Suprapubic skin (tissue), 4 donors: ENCODE data around the gene ATP5IF1. TPM values are rescaled to one million over a fixed set of nuclear protein-coding genes. Genes with fewer than 3 reads are reported as not detected.

ENCODE experiments used
- DNase-seq, 2 donors: peaks; one replicate each; pipeline ENCODE4 v3.0.0-alpha.2; 2019; ENCODE audit warnings: low spot score in 2 of 2
- H3K27ac ChIP-seq: fragments of 200-600 bp; sonication (generic); one replicate; pipeline ENCODE4 v1.5.1; 2019
- H3K27me3 ChIP-seq: fragments of 200-600 bp; sonication (generic); one replicate; pipeline ENCODE4 v1.5.1; 2019
- H3K36me3 ChIP-seq: fragments of 200-600 bp; sonication (generic); one replicate; pipeline ENCODE4 v1.5.1; 2019
- H3K4me1 ChIP-seq: fragments of 200-600 bp; sonication (generic); one replicate; pipeline ENCODE4 v1.5.1; 2019
- H3K4me3 ChIP-seq: fragments of 200-600 bp; sonication (generic); one replicate; pipeline ENCODE4 v1.5.1; 2019; ENCODE audit warnings: mild to moderate bottlenecking
- H3K9me3 ChIP-seq: fragments of 200-600 bp; sonication (generic); one replicate; pipeline ENCODE4 v1.5.1; 2019
- POLR2A ChIP-seq, 2 donors: fragments of 450-650 bp; IDR thresholded peaks; one replicate each; pipeline ENCODE4 v1.6.1; 2017; ENCODE audit warnings: antibody characterized with exemption in 2 of 2, mild to moderate bottlenecking in 2 of 2, moderate library complexity in 2 of 2
- POLR2AphosphoS5 ChIP-seq, 3 donors: sonication (generic); formaldehyde crosslinking; IDR thresholded peaks; one replicate each; pipeline ENCODE4 v1.6.1; 2017; ENCODE audit warnings: antibody characterized with exemption in 3 of 3
- WGBS: methylation state at CpG from one replicate; pipeline ENCODE4 v1.1.5; 2018; 5-methylcytosine and 5-hydroxymethylcytosine counted together
- total RNA-seq, 4 donors: library from RNA; depleted of rRNA; stranded (reverse); fragments of >200 nt; gene quantifications; one replicate each; pipeline ENCODE4 v1.1.0, GENCODE V29; 2016

ATP5IF1 gene
- total RNA-seq, 4 donors from 2014 or later: 195 to 277 (median 229) TPM

- Histone ChIP-seq H3K36me3 (peaks cover 47% of the 10 kb centered on the region), H3K27ac (no peak overlapping the region), H3K9me3 (no peaks in the 10 kb centered on the region), H3K4me3 (no peak overlapping the region), H3K4me1 (peaks cover 3% of the 10 kb centered on the region), H3K27me3 (no peaks in the 10 kb centered on the region)
- TF ChIP-seq POLR2AphosphoS5 (IDR thresholded peaks at IDR 0.05) (no peak), POLR2A (IDR thresholded peaks at IDR 0.05) (no peak)
- WGBS: 78% methylated on average over 11 of the region's 14 CpGs
- DNase-seq: no peak
Measured at GRCh38 chr1:28282426-28283407, 46.8 kb downstream of the ATP5IF1 start.

- TF ChIP-seq POLR2A (IDR thresholded peaks at IDR 0.05): no peak
- Histone ChIP-seq H3K4me1 (peaks cover 3% of the 10 kb centered on the region), H3K27me3 (no peaks in the 10 kb centered on the region), H3K9me3 (no peaks in the 10 kb centered on the region), H3K4me3 (no peak overlapping the region), H3K36me3 (peaks cover 13% of the 10 kb centered on the region), H3K27ac (no peak overlapping the region)
- DNase-seq: no peak
- WGBS: 58% methylated on average over 2 of the region's 2 CpGs
Measured at GRCh38 chr1:28286111-28286510, 50.2 kb downstream of the ATP5IF1 start.

Other genes starting within 250 kb of the ATP5IF1 start
- gene EYA3, start 147.5 kb upstream of the ATP5IF1 start, total RNA-seq: 10 to 100 TPM; 15.4 to 20.3 (median 17.2) TPM
- gene PTAFR, start 59.4 kb upstream of the ATP5IF1 start, total RNA-seq: 1 to 10 TPM; 3.3 to 6.8 (median 5.5) TPM
- 10 to 100 TPM; 28.2 to 39.0 (median 31.7) TPM for gene DNAJC8, start 3.1 kb upstream of the ATP5IF1 start, total RNA-seq
- 10 to 100 TPM in 1 of 4 donors, 1 to 10 TPM in 3; 7.4 to 12.1 (median 7.5) TPM for gene SESN2, start 23.4 kb downstream of the ATP5IF1 start, total RNA-seq
- 10 to 100 TPM in 3 of 4 donors, 1 to 10 TPM in 1; 9.0 to 17.3 (median 12.4) TPM for gene MED18, start 92.9 kb downstream of the ATP5IF1 start, total RNA-seq
- 10 to 100 TPM; 29.0 to 64.2 (median 47.5) TPM for gene PHACTR4, start 133.6 kb downstream of the ATP5IF1 start, total RNA-seq